ENCODE results near the gene NANOS3. TPM values are rescaled to one million over a fixed set of nuclear protein-coding genes. Genes with fewer than 3 reads are reported as not detected.

NANOS3 gene
- total and polyA plus RNA-seq, 2 of the 13 experiments (the other 11 are each of a cell fraction or from before 2014, with no cell fraction given) = 0.21 TPM; not detected in 1

GRCh38 chr19:13865571-13866462 is 11.1 kb upstream of the NANOS3 start (continued):
- TF ChIP-seq RCOR2 (CRISPR knock-in tag; IDR thresholded peaks at IDR 0.05) (no peak), HIC2 (CRISPR knock-in tag; IDR thresholded peaks at IDR 0.05; ENCODE audit: low read depth) (no peak), CSRNP2 (CRISPR knock-in tag; conservative IDR thresholded peaks at IDR 0.05; ENCODE audit: low read depth) (no peak), ZNF121 (CRISPR knock-in tag; IDR thresholded peaks at IDR 0.05) (no peak), ZKSCAN1 (IDR thresholded peaks at IDR 0.05; ENCODE audit: low read length) (no peak), ZNF709 (CRISPR knock-in tag; IDR thresholded peaks at IDR 0.05) (no peak), ZNF549 (CRISPR knock-in tag; IDR thresholded peaks at IDR 0.05) (no peak), PAF1 (CRISPR knock-in tag; IDR thresholded peaks at IDR 0.05) (no peak), DBP (CRISPR knock-in tag; IDR thresholded peaks at IDR 0.05; ENCODE audit: not compliant biosample characterization) (no peak), ELK4 (CRISPR knock-in tag; IDR thresholded peaks at IDR 0.05; ENCODE audit: borderline replicate concordance) (no peak), ATF3 (CRISPR knock-in tag; IDR thresholded peaks at IDR 0.05) (no peak), CENPX (CRISPR knock-in tag; IDR thresholded peaks at IDR 0.05) (no peak), GATAD2A (CRISPR knock-in tag; IDR thresholded peaks at IDR 0.05) (no peak), ZHX2 (IDR thresholded peaks at IDR 0.05; ENCODE audit: low read depth) (no peak), ZHX2 (CRISPR knock-in tag; IDR thresholded peaks at IDR 0.05; ENCODE audit: borderline replicate concordance) (no peak), IRX3 (CRISPR knock-in tag; IDR thresholded peaks at IDR 0.05; ENCODE audit: borderline replicate concordance, low read depth) (no peak), TGIF2 (CRISPR knock-in tag; IDR thresholded peaks at IDR 0.05) (no peak), RXRB (CRISPR knock-in tag; IDR thresholded peaks at IDR 0.05; ENCODE audit: borderline replicate concordance) (no peak)

Measured in HepG2 (cell line).